ENCODE results near the gene CHMP6. TPM values are rescaled to one million over a fixed set of nuclear protein-coding genes. Genes with fewer than 3 reads are reported as not detected.
A peak's percentile ranks its signal among the peaks of the same experiment; 100 is the strongest.

Gene CHMP6
- total RNA-seq, result 10 to 100 TPM; 17.1 to 17.3 TPM

DNA sequence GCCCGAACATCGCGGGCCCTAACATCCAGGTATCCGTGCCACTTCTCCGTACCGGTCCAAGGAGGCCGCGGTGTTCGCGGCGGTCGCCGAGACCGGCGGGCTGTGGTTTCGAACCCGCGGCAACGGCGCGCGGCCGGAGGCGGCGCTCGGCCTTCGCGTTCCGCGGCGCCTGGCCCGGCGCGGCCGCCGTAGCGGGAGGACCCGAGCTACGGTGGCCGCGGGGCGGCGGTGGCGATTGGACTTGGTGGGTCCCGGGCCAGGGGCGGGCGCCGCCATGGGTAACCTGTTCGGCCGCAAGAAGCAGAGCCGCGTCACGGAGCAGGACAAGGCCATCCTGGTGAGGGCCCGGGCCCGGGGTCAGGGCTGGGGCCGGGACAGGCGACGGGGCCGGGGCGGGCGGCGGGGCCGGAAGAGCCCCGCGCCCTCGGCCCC is at the start of gene CHMP6:
Gene CHMP6, plus strand, starts transcription at position 197 of the 432 bp plus-strand sequence. Its CDS starts 78 bp downstream, at position 275.
- H3K9me3 Mint-ChIP-seq, result no peaks in the 10 kb centered on the region
- peaks cover 20% of the 10 kb centered on the region for H3K4me1 Mint-ChIP-seq (ENCODE audit: low read depth)
- intact Hi-C loops (cut with micrococcal nuclease), result no loop called here
- H3K27ac Mint-ChIP-seq, result peak within 1 kb of the TSS; percentile 51
- H3K36me3 Mint-ChIP-seq, result peaks cover 8% of the 10 kb centered on the region
- peak; percentile 73 for DNase-seq
- CTCF ChIA-PET, result interaction anchor here (0.9 to 2.3 kb wide), 2 partner anchors 32 to 113 kb away, joined by 3 to 9 read pairs; no protein-coding TSS in a partner anchor
- POLR2A ChIA-PET, result no interaction called here
- no peaks in the 10 kb centered on the region for H3K27me3 Mint-ChIP-seq
- peak within 1 kb of the TSS; percentile 74 for H3K4me3 Mint-ChIP-seq

DNA sequence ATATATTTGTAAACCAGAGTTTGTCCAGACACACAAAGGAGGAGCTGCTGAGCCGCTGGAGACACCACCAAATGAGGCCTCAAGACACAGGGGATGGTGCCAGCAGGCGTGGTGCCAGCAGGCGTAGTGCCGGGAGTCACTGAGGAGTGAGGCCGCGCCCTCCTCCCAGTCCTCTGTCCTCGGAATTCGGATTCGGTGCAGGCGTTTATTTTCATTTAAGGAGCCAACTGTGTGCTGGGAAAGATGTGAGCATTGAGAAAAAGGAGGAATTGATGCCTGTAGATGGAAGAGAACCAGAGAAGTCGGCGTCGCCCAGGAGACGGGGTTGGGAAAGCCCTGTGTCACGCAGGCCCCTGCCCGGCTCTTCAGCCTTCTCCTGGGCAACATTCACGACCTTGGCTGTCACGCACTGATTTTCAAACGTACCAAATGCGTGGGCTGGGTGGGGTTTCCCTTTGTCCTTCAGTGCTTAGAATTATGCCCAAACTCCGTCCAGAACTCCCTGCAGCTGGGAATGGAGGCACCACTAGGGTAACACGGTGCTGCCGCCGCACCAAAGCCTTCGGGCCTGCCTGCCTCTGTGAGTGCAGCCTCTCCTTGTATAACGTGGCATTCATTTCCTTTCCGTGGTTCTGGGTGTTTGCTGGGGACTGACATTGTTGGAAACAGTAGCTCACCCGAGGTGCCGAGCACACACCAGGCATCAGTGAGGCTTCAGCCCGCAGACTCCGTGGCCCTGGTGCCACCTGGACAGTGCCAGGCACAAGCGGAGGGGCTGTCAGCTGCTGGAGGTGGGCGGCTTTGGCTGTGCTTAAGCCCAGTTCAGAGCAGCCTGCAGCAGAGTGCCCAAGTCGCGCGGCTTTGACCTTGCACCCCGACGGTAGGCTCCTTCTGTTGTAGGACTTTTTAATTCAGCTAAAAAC is 49.0 kb upstream of the CHMP6 start:
- intact Hi-C loops (cut with micrococcal nuclease), result no loop called here
- Mint-ChIP-seq H3K27me3 (no peaks in the 10 kb centered on the region), H3K36me3 (peaks cover 21% of the 10 kb centered on the region), H3K9me3 (no peaks in the 10 kb centered on the region), H3K4me3 (no peak overlapping the region), H3K27ac (no peak overlapping the region), H3K4me1 (ENCODE audit: low read depth) (peaks cover 20% of the 10 kb centered on the region)
- CTCF ChIA-PET, result no interaction called here
- POLR2A ChIA-PET, result no interaction called here
- no peak for DNase-seq

DNA sequence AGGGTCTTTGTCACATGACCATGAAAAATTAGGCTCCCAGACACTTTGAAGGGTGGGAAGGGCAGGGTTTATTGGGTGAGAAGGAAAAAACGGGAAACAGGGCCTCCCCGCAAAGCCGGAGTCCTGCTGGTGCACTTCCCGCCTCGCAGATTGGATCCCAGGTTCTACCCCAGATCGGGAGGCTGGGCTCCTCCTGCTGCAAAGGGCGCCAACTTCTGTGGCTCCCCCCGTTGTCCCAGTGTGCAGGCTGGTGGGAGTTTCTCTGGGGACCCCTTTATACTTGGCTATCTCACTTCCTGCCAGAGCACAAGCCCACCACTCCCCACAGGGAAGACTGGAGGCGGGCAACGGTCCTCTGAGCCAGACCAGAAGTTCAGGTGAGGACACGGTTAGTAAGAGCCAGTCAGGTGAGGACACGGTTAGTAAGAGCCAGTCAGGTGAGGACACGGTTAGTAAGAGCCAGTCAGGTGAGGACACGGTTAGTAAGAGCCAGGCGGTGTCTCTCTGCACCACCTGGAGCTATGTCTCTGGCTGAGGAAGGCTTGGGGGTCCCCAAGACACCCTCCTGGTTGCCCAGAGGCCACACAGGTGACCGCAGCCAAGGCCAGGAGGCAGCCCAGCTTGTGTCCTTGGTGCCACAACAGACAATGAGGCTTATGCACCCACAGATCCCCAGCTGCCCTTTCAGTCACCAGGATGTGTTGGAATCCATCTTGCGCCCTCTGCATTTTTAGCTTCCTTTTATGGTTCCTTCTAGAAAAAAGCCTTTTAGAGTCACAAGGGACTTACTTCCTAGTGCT is 48.1 kb upstream of the CHMP6 start:
- ChIA-PET POLR2A (no interaction called here), CTCF (no interaction called here)
- Mint-ChIP-seq H3K27me3 (no peaks in the 10 kb centered on the region), H3K9me3 (no peaks in the 10 kb centered on the region), H3K4me3 (no peak overlapping the region), H3K4me1 (ENCODE audit: low read depth) (peaks cover 12% of the 10 kb centered on the region), H3K27ac (no peak overlapping the region), H3K36me3 (peaks cover 21% of the 10 kb centered on the region)
- intact Hi-C loops (cut with micrococcal nuclease), result no loop called here
- no peak for DNase-seq

GRCh38 chr17:80944326-80944725 is 47.3 kb upstream of the CHMP6 start:
- no peak for DNase-seq
- CTCF ChIA-PET, result no interaction called here
- Mint-ChIP-seq H3K9me3 (no peaks in the 10 kb centered on the region), H3K27me3 (no peaks in the 10 kb centered on the region), H3K4me1 (ENCODE audit: low read depth) (peaks cover 4% of the 10 kb centered on the region), H3K27ac (no peak overlapping the region), H3K36me3 (peaks cover 21% of the 10 kb centered on the region), H3K4me3 (no peak overlapping the region)
- POLR2A ChIA-PET, result no interaction called here
- intact Hi-C loops (cut with micrococcal nuclease), result no loop called here

GRCh38 chr17:80945736-80946135 is 45.9 kb upstream of the CHMP6 start:
- CTCF ChIA-PET, result no interaction called here
- H3K27ac Mint-ChIP-seq, result no peak overlapping the region

DNA sequence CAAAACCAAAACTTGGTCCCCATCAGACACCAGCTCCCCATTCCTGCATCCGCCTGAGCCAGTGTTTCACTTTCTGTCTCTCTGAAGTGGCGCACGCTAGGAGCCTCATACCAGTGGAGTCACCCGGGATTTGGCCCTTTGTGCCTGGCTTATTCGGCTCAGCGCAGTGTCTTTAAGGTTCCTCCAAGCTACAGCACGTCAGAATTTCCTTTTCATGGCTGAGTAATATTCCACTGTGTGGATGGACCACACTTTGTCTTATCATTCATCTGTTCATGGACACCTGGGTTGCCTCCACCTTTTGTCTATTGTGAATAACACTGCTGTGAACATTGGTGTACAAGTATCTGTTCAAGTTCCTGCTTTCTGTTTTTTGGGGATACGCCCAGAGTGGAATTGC is 45.2 kb upstream of the CHMP6 start:
- H3K36me3 Mint-ChIP-seq, result peaks cover 21% of the 10 kb centered on the region
- DNase-seq, result no peak
- ChIA-PET CTCF (no interaction called here), POLR2A (no interaction called here)
- H3K9me3 Mint-ChIP-seq, result no peaks in the 10 kb centered on the region
- H3K27me3 Mint-ChIP-seq, result no peaks in the 10 kb centered on the region
- H3K4me1 Mint-ChIP-seq (ENCODE audit: low read depth), result no peaks in the 10 kb centered on the region
- intact Hi-C loops (cut with micrococcal nuclease), result no loop called here
- peak overlapping the region; percentile 38 for H3K27ac Mint-ChIP-seq
- H3K4me3 Mint-ChIP-seq, result no peak overlapping the region

More at GRCh38 chr17:80945736-80946135, 45.9 kb upstream of the CHMP6 start:
- DNase-seq, result no peak
- no peaks in the 10 kb centered on the region for H3K27me3 Mint-ChIP-seq
- peaks cover 21% of the 10 kb centered on the region for H3K36me3 Mint-ChIP-seq
- H3K4me3 Mint-ChIP-seq, result no peak overlapping the region
- intact Hi-C loops (cut with micrococcal nuclease), result no loop called here
- H3K9me3 Mint-ChIP-seq, result no peaks in the 10 kb centered on the region
- no peaks in the 10 kb centered on the region for H3K4me1 Mint-ChIP-seq (ENCODE audit: low read depth)
- POLR2A ChIA-PET, result no interaction called here

- CTCF ChIA-PET, result no interaction called here
- Mint-ChIP-seq H3K27ac (no peak overlapping the region), H3K36me3 (peaks cover 21% of the 10 kb centered on the region), H3K4me1 (ENCODE audit: low read depth) (no peaks in the 10 kb centered on the region), H3K27me3 (no peaks in the 10 kb centered on the region), H3K9me3 (no peaks in the 10 kb centered on the region), H3K4me3 (no peak overlapping the region)
- POLR2A ChIA-PET, result no interaction called here
- intact Hi-C loops (cut with micrococcal nuclease), result no loop called here
- DNase-seq, result no peak
Observed at GRCh38 chr17:80947200-80947940, 44.3 kb upstream of the CHMP6 start.

DNA sequence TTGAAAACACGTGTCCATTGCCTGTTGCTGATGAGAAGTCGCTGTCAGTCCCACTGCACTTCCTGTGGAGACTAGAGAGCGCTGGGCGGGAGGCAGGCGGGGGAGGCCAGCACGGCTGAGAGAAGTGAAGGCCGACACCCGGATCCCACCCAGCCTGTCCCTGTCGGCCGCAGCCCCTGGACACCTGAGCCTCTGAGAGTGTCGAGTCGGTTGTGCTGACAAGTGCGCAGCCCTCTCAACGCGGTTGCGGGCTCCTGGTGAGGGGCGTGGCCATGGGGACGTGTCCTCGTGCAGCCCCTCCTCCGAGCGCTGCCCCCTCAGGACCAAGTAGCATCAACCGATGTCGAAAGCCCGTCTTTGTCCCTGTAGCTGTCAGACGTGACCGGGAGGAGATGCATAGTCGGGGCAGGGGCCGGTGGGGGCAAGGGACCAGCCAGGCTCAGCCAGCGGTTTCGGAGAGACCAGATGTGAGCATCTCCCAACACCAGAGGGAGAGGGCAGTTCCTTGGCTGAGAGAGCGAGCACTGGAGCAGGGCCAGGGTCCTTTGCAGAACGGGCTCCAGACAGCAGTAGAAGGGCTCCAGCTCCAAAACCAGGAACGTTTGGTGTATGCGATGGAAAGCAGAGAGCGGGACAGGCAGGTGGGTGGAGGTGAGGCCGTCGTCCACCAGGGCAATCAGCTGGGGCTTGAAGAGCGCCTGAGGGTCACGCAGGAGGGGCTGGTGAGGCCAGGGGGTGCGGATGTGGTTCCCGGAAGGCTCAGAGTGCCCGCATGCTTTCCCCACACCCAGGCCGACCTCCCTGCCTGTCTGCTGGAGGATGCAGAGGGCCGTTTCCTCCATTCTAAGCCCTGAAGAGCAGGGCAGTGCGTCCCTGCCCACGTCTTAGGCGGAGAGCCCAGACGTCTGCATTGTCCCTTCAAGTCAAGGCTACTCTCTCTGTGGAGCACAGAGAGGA is 43.3 kb upstream of the CHMP6 start:
- H3K27me3 Mint-ChIP-seq, result no peaks in the 10 kb centered on the region
- ChIA-PET CTCF (no interaction called here), POLR2A (no interaction called here)
- H3K4me1 Mint-ChIP-seq (ENCODE audit: low read depth), result no peaks in the 10 kb centered on the region
- intact Hi-C loops (cut with micrococcal nuclease), result no loop called here
- no peak overlapping the region for H3K4me3 Mint-ChIP-seq
- H3K9me3 Mint-ChIP-seq, result no peaks in the 10 kb centered on the region
- DNase-seq, result no peak
- no peak overlapping the region for H3K27ac Mint-ChIP-seq
- H3K36me3 Mint-ChIP-seq, result peaks cover 21% of the 10 kb centered on the region

DNA sequence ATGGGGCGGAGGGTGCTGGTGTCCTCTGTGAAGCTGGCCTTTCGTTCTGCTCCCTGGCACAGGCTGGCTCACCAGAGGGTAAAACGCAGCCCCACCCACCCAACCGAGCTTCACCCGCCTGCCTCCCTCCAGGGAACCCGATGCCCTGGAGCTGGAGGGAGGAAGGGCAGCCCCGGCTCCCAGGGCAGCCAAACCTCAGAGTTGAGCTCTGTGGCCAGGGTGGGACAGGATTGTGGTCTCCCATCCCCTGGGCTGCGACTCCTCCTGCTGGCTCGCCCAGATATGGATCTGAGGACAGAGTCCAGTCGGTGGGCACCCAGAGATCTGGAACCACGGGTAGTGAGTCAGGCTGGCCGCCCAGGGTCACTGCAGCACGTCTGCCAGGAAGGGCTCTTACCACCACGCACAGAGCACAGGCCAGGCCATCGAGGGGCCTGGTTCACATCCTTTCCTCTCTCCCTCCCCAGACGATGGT is 42.6 kb upstream of the CHMP6 start:
- peaks cover 21% of the 10 kb centered on the region for H3K36me3 Mint-ChIP-seq
- DNase-seq, result no peak
- no peaks in the 10 kb centered on the region for H3K27me3 Mint-ChIP-seq
- no peaks in the 10 kb centered on the region for H3K9me3 Mint-ChIP-seq
- CTCF ChIA-PET, result no interaction called here
- no peak overlapping the region for H3K4me3 Mint-ChIP-seq
- intact Hi-C loops (cut with micrococcal nuclease), result no loop called here
- H3K4me1 Mint-ChIP-seq (ENCODE audit: low read depth), result no peaks in the 10 kb centered on the region
- POLR2A ChIA-PET, result no interaction called here
- no peak overlapping the region for H3K27ac Mint-ChIP-seq

GRCh38 chr17:80949451-80950421 is 41.9 kb upstream of the CHMP6 start:
- intact Hi-C loops (cut with micrococcal nuclease), result no loop called here

More at GRCh38 chr17:80949451-80950421, 41.9 kb upstream of the CHMP6 start:
- H3K4me3 Mint-ChIP-seq, result no peak overlapping the region
- no peak overlapping the region for H3K27ac Mint-ChIP-seq
- POLR2A ChIA-PET, result no interaction called here
- H3K36me3 Mint-ChIP-seq, result peaks cover 21% of the 10 kb centered on the region
- H3K4me1 Mint-ChIP-seq (ENCODE audit: low read depth), result no peaks in the 10 kb centered on the region
- no peaks in the 10 kb centered on the region for H3K9me3 Mint-ChIP-seq
- DNase-seq, result no peak
- CTCF ChIA-PET, result no interaction called here
- no peaks in the 10 kb centered on the region for H3K27me3 Mint-ChIP-seq
